Naive B cell (primary cell): ENCODE results near the gene FES. TPM values are rescaled to one million over a fixed set of nuclear protein-coding genes. Genes with fewer than 3 reads are reported as not detected.

Experiments used
- ATAC-seq, 2 donors: fragments of 150-1000 bp; cut with Tn5 transposase; 2 replicates each; pipeline ENCODE4 v1.10.0; 2021; ENCODE audit warnings: low read depth in 2 of 2, mild to moderate bottlenecking in 2 of 2, moderate library complexity in 2 of 2
- DNase-seq: peaks from one replicate; pipeline ENCODE4 v3.0.0; 2022
- H3K27ac Mint-ChIP-seq, 6 donors: one replicate each; pipeline ENCODE4 v1.8.0; 2020 to 2022; ENCODE audit warnings: mild to moderate bottlenecking in 6 of 6, mixed read lengths in 6 of 6, moderate library complexity in 5 of 6, inconsistent platforms in 2 of 6
- H3K27me3 Mint-ChIP-seq, 3 donors: one replicate each; pipeline ENCODE4 v1.8.0; 2021 to 2022; ENCODE audit warnings: mixed read lengths in 3 of 3, mild to moderate bottlenecking in 1 of 3
- H3K36me3 Mint-ChIP-seq, 2 donors: one replicate each; pipeline ENCODE4 v1.8.0; 2020 to 2022; ENCODE audit warnings: mixed read lengths in 2 of 2, inconsistent platforms in 1 of 2, mild to moderate bottlenecking in 1 of 2
- H3K4me1 Mint-ChIP-seq, 3 donors: one replicate each; pipeline ENCODE4 v1.8.0; 2020 to 2022; ENCODE audit warnings: mixed read lengths in 3 of 3, inconsistent platforms in 1 of 3, mild to moderate bottlenecking in 1 of 3, moderate library complexity in 1 of 3
- H3K4me3 Mint-ChIP-seq, 8 donors: one replicate each; pipeline ENCODE4 v1.8.0; 2020 to 2022; ENCODE audit warnings: mild to moderate bottlenecking in 8 of 8, mixed read lengths in 8 of 8, moderate library complexity in 8 of 8, inconsistent platforms in 2 of 8
- H3K9me3 Mint-ChIP-seq, 7 donors: one replicate each; pipeline ENCODE4 v1.8.0; 2020 to 2022; ENCODE audit warnings: mixed read lengths in 7 of 7, mild to moderate bottlenecking in 5 of 7, inconsistent platforms in 2 of 7, moderate library complexity in 1 of 7
- polyA plus RNA-seq, 6 donors: library from polyadenylated mRNA; unstranded; fragments of 300-500 nt; fragmentation: Illumina TruSeq; gene quantifications; one replicate each; pipeline ENCODE4 v1.2.3, GENCODE V29; 2021; ENCODE audit warnings: low read depth in 6 of 6

The FES gene
- polyA plus RNA-seq, 6 donors from 2014 or later: 4.1 to 17.2 (median 7.9) TPM

DNA sequence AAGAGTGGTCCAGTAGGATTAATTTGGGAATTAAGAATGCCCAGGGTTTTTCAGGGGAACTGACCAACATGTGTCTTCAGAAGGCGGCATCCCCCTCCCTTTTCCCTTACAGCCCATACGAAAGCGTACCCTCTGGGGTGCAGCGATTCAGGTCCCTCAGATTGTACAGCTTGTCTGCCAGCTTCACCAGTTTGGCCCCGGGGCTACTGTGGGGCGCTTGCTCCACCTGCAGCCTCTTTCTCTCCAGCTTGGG is 47.2 kb downstream of the FES start:
- Mint-ChIP-seq H3K4me3 (peak overlapping the region; percentile 93 to 98 (median 97)), H3K9me3 (no peaks in the 10 kb centered on the region), H3K27ac (peak overlapping the region; percentile 65 to 99 (median 98)), H3K4me1 (peaks cover 42 to 56% (median 49%) of the 10 kb centered on the region in 3 donors), H3K27me3 (no peaks in the 10 kb centered on the region), H3K36me3 (no peaks in the 10 kb centered on the region)
- DNase-seq: no peak
- no peak for ATAC-seq

DNA sequence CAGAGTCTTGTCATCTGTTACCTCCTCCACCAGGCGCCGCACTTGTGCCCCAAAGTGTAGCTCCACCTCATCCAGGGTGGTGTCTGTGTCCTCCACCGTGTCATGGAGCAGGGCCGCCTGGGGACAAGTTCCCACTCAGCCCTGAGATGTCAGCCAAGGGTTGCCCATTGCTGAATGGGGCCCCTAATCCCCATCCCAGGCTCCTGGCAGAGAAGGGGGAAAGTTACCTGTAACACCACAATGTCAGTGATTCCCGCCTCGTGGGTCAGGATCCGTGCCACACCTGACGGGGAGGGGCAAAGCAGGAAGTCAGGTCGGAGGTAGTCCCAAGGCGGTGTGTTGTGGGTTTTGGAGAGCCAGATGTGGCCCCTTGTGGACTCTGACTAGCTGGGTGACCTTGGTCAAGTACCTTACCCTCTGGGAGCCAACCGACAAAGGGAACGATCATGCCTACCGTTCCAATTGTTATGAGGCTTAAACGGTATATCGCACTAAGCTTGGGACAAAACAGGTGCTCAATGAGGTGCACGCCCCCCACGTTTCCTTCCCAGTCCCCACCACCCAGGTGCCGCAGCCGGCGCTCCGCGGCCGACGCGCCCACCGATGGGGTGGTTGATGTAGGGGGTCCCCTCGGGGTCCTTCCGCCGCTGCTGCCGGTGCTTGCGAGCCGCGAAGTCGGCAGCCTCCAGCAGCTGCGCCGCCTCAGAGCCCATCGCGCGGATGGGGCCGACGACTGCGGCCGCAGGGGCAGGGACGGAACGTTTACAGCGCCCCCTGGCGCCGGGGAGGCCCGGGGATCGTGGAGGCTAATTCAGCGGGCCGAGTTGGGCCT is 47.7 kb downstream of the FES start, which contains the start of gene HDDC3:
Gene HDDC3, minus strand, starts transcription at position 722 of the 832 bp plus-strand sequence. Its CDS starts 9 bp downstream, at position 713.
- Mint-ChIP-seq H3K27ac (peak within 1 kb of the TSS; percentile 65 to 99 (median 98)), H3K36me3 (no peaks in the 10 kb centered on the region), H3K4me1 (peaks cover 47 to 62% (median 55%) of the 10 kb centered on the region in 3 donors), H3K9me3 (no peaks in the 10 kb centered on the region), H3K4me3 (peak within 1 kb of the TSS; percentile 93 to 98 (median 97)), H3K27me3 (no peaks in the 10 kb centered on the region)
- DNase-seq (peak; percentile 88), ATAC-seq (peak; percentile 49 to 52)

DNA sequence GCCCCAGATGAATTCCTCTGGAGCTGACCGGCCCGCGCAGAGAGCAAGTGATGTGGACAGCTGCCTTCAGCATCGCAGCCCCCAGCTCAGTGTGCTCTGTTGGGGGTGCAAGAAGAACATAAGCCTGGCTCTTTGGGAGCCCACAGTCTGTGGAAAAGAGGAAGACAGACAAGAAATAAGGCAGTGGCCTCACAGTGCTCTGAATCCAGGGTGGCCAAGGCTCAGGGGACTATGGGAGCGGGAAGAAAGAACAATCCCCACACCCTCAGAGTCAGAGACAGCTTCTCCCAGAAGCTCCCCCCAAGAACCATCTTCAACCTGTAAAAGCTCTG is 48.3 kb downstream of the FES start:
- H3K4me1 Mint-ChIP-seq: peaks cover 47 to 62% (median 56%) of the 10 kb centered on the region in 3 donors
- no peak for DNase-seq
- H3K36me3 Mint-ChIP-seq: no peaks in the 10 kb centered on the region
- H3K27me3 Mint-ChIP-seq: no peaks in the 10 kb centered on the region
- H3K9me3 Mint-ChIP-seq: no peaks in the 10 kb centered on the region
- no peak for ATAC-seq
- peak overlapping the region; percentile 93 to 98 (median 97) for H3K4me3 Mint-ChIP-seq
- H3K27ac Mint-ChIP-seq: peak overlapping the region in 5 of 6 donors; percentile 65 to 94 (median 87)

DNA sequence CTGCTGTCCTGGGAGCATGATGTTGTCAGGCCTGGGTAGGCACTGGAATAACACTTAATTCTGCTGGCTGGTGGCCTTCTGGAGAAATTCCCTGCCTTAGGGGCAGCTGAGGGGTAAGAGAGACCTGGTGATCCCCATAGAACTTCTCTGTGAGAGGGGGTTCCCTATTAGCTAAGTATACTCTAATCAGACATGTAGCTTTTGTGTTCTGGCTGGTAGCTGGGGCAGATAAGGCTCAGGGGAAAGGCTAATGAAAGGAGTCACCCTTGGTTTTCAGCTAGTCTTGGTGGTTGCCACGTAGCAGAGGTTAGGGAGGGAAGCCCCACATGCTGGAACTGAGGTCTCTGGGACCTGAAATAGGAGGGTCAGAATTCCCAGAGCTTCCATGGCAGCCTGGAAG is 49.0 kb downstream of the FES start:
- H3K4me1 Mint-ChIP-seq: peaks cover 47 to 61% (median 56%) of the 10 kb centered on the region in 3 donors
- H3K36me3 Mint-ChIP-seq: no peaks in the 10 kb centered on the region
- ATAC-seq: no peak
- H3K4me3 Mint-ChIP-seq: peak overlapping the region in 7 of 8 donors; percentile 45 to 97 (median 70)
- H3K9me3 Mint-ChIP-seq: no peaks in the 10 kb centered on the region
- no peak for DNase-seq
- H3K27ac Mint-ChIP-seq: peak overlapping the region in 3 of 6 donors; percentile 22 to 93 (median 90)
- H3K27me3 Mint-ChIP-seq: no peaks in the 10 kb centered on the region

DNA sequence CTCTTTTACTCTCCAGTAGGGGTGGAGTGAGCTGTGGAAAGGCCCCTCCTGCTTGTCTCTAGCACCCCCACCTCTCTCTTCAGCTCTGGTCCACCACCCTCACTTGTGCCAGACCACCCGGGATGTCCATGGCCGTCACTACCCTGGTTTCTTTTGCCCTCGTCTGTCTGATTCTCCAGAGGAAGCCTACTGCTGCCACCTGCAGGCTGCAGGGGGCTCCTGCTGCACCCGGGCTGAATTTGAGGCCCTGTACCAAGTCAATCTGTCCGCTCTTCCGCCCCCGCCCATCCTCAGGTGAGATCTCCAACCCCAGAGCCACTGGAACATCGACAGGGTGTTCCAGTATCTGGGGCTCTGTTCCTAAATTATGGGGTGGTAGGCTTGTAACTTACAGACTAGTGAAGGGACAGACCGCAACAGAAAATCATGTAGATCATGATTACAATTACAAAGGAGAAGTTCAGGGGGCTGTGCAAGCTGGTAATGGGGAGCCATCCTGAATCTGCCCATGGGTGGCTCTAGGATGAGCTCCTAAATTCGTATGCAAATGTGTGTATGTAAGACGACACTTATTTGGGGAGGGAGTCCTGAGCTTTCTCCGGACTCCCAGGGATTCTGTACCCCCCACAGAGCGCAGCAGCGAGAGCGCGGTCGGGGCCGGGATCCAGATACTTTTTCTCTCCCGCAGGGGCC is 50.1 kb downstream of the FES start:
- peak overlapping the region; percentile 42 to 98 (median 94) for H3K27ac Mint-ChIP-seq
- ATAC-seq: peak; percentile 34 to 35
- peaks cover 47 to 54% (median 52%) of the 10 kb centered on the region in 3 donors for H3K4me1 Mint-ChIP-seq
- H3K4me3 Mint-ChIP-seq: peak overlapping the region; percentile 91 to 97 (median 95)
- no peaks in the 10 kb centered on the region for H3K9me3 Mint-ChIP-seq
- no peaks in the 10 kb centered on the region for H3K36me3 Mint-ChIP-seq
- no peaks in the 10 kb centered on the region for H3K27me3 Mint-ChIP-seq
- peak; percentile 82 for DNase-seq

DNA sequence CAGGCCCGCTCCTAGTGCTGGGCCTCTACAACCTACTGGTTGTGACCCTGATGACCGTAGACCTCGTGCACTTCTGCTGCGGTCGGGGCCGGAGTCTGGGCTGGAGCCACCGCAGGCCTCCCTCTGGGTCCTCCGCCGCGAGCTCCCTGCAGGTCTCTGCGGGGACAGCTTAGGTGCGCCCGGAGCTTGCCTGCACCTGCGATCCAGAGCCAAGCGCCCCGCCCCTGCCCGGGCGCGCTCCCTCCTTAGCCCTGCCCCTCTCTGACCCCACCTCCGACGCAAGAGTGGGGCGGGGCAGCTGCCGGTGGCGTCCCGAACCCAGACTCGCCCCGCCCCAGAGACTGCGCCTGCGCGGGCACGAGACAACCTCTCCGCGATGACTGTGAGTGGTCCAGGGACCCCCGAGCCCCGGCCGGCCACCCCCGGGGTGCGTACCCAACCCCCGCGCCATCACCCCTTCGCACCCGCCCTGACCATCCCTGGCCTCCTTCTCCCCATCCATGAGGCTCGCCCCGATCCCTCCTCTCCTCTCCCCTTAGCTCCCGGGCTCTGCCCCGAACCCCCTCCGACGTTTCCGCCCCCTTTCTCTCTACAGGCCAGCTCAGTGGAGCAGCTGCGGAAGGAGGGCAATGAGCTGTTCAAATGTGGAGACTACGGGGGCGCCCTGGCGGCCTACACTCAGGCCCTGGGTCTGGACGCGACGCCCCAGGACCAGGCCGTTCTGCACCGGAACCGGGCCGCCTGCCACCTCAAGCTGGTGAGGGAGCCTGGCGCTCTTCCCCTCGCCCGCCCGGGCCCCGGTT is 50.8 kb downstream of the FES start, which contains the start of gene UNC45A:
Gene UNC45A, plus strand, starts transcription at position 337 of the 803 bp plus-strand sequence. Its CDS starts 40 bp downstream, at position 377.
- H3K27me3 Mint-ChIP-seq: no peaks in the 10 kb centered on the region
- ATAC-seq (peak; percentile 71 to 72), DNase-seq (peak; percentile 96)
- H3K4me3 Mint-ChIP-seq: peak within 1 kb of the TSS; percentile 91 to 97 (median 95)
- no peaks in the 10 kb centered on the region for H3K9me3 Mint-ChIP-seq
- H3K4me1 Mint-ChIP-seq: peaks cover 42 to 48% (median 44%) of the 10 kb centered on the region in 3 donors
- peak within 1 kb of the TSS; percentile 91 to 98 (median 96) for H3K27ac Mint-ChIP-seq
- H3K36me3 Mint-ChIP-seq: no peaks in the 10 kb centered on the region

DNA sequence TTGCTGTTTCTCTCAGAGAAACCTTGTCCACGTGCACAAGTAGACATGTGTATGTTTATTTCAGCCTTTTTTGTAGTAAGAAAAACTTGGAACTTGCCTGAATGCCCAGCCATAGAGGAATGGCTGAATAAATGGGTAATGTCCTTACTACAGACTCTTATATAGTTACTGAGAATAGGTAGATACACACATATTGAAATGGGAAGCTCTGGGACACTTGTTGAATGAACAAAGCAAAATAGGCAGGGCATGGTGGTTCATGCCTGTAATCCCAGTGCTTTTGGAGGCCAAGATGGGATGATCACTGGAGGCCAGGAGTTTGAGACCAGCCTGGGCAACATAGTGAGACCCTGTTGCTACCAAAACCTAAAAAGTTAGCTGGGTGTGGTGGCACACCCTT is 52.5 kb downstream of the FES start:
- peak overlapping the region in 5 of 8 donors; percentile 91 to 97 (median 95) for H3K4me3 Mint-ChIP-seq
- H3K36me3 Mint-ChIP-seq: peaks cover 6 to 8% of the 10 kb centered on the region in 2 donors
- ATAC-seq: no peak
- H3K4me1 Mint-ChIP-seq: peaks cover 28 to 32% (median 29%) of the 10 kb centered on the region in 3 donors
- DNase-seq: no peak
- H3K9me3 Mint-ChIP-seq: no peaks in the 10 kb centered on the region
- no peaks in the 10 kb centered on the region for H3K27me3 Mint-ChIP-seq
- peak overlapping the region in 3 of 6 donors; percentile 19 to 91 (median 62) for H3K27ac Mint-ChIP-seq

DNA sequence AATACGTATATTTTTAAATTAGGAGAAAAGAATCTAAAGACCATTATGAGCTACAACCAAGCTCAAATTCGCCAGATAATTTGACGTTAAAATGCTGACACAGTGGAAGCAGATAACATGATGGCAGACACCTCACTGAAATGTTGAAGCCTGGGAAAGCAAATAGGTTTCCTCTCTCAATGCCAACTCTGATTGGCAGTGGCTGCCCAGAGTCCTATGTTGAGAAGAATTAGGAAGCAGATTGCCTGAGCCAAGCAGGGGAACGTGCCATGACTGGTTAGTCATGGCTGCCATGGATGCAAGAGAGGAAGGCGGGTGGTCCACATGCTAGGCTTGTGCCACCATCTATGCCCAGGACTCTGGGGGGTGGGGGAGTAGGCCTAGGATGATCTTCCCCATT is 54.0 kb downstream of the FES start:
- DNase-seq (no peak), ATAC-seq (no peak)
- Mint-ChIP-seq H3K27ac (no peak overlapping the region), H3K27me3 (no peaks in the 10 kb centered on the region), H3K9me3 (no peaks in the 10 kb centered on the region), H3K4me1 (peaks cover 23 to 25% (median 25%) of the 10 kb centered on the region in 3 donors), H3K4me3 (no peak overlapping the region), H3K36me3 (peaks cover 6 to 8% of the 10 kb centered on the region in 2 donors)

DNA sequence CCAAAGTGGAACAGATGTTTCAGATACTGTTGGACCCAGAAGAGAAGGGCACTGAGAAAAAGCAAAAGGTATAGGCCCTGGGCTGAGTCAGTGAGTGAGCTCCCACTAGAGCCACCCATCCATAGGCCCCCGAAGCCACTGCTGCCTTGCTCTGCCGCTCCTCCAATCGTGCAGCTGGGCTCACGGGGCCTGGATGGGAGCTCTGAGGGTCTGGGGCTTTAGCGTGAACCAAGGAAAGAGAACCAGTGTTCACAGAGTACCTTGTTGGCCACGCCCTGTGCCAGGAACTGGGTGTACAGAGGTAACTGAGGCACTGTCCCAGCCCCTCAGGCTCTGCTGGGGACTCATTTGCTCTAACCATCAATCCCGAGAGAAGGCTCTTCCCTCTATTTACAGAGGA is 55.5 kb downstream of the FES start:
- H3K9me3 Mint-ChIP-seq: no peaks in the 10 kb centered on the region
- DNase-seq (no peak), ATAC-seq (no peak)
- H3K36me3 Mint-ChIP-seq: peaks cover 6 to 8% of the 10 kb centered on the region in 2 donors
- peak overlapping the region in 1 of 8 donors; percentile 36 for H3K4me3 Mint-ChIP-seq
- peaks cover 16 to 18% (median 17%) of the 10 kb centered on the region in 3 donors for H3K4me1 Mint-ChIP-seq
- peak overlapping the region in 1 of 6 donors; percentile 70 for H3K27ac Mint-ChIP-seq
- no peaks in the 10 kb centered on the region for H3K27me3 Mint-ChIP-seq

DNA sequence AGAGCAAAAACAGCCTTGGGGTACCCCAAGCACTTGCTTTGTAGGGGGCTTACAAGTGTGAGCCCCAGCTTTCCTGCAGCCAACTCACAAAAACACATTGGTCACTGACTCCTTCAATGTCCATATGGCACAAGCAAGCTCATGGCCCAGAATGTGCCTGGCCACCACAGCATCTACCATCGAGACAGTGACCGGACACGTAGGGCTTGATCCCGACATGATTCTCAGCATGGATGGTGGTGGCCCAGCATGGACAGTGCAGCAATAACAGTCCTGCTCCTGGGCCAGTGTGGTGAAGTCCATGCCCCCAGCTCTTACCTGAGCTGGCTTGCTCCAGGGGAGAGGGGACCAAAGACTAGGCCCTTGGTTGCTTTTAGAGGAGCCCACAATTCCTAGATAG is 56.7 kb downstream of the FES start:
- Mint-ChIP-seq H3K27me3 (no peaks in the 10 kb centered on the region), H3K36me3 (peaks cover 6 to 8% of the 10 kb centered on the region in 2 donors), H3K4me3 (peak overlapping the region in 1 of 8 donors; percentile 36), H3K9me3 (no peaks in the 10 kb centered on the region), H3K27ac (no peak overlapping the region), H3K4me1 (peaks cover 10 to 11% (median 10%) of the 10 kb centered on the region in 3 donors)
- DNase-seq (no peak), ATAC-seq (no peak)

DNA sequence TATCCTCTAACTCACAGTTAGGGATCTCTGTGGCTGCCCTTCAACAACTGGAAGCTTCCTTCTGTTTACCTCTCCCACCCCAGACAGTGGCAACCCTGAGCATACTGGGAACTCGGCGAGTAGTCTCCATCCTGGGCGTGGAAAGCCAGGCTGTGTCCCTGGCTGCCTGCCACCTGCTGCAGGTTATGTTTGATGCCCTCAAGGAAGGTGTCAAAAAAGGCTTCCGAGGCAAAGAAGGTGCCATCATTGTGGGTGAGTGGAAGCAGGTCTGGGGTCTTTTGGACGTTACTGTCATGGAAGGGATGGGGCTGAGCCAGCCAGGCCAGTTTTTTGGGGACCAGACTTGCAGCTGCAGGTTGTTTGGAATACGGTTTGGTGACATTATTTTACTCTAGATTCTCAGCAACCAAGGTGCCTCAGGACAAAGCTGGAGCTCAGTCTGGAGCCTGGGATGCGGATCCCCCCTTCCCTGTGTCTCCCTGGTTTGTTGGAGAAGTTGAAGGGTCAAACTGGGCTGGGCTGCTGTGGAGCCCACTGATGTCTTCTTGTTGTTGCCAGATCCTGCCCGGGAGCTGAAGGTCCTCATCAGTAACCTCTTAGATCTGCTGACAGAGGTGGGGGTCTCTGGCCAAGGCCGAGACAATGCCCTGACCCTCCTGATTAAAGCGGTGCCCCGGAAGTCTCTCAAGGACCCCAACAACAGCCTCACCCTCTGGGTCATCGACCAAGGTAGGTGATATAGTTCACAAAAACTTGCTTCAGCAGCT is 58.2 kb downstream of the FES start:
- no peaks in the 10 kb centered on the region for H3K4me1 Mint-ChIP-seq
- no peak for ATAC-seq
- no peaks in the 10 kb centered on the region for H3K9me3 Mint-ChIP-seq
- no peak overlapping the region for H3K4me3 Mint-ChIP-seq
- DNase-seq: no peak
- H3K27me3 Mint-ChIP-seq: no peaks in the 10 kb centered on the region
- H3K36me3 Mint-ChIP-seq: peaks cover 6 to 8% of the 10 kb centered on the region in 2 donors
- H3K27ac Mint-ChIP-seq: no peak overlapping the region

DNA sequence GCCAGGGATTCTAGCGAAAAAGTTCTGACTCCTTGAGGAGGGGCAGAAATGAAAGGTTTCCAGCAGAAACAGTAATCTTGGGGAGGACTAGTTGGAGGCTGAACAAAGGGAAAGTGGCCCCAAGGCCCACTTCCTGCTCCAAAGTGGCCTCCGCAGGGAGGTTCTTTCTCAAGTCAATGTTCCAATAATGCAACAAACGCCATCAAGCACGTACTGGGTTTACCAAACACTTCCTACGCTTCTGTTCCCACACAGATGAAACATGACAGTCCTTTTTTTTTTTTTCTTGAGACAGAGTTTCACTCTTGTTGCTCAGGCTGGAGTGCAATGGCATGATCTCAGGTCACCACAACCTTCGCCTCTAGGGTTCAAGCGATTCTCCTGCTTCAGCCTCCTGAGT is 60.8 kb downstream of the FES start:
- no peak for DNase-seq
- H3K4me3 Mint-ChIP-seq: no peak overlapping the region
- no peak overlapping the region for H3K27ac Mint-ChIP-seq
- H3K4me1 Mint-ChIP-seq: no peaks in the 10 kb centered on the region
- no peak for ATAC-seq
- no peaks in the 10 kb centered on the region for H3K9me3 Mint-ChIP-seq
- no peaks in the 10 kb centered on the region for H3K27me3 Mint-ChIP-seq
- peaks cover 6 to 22% of the 10 kb centered on the region in 2 donors for H3K36me3 Mint-ChIP-seq
